IPS DF 4.7 (cell line): ENCODE measurements around the gene ADAMTS7.
"Not testable (repeated sequence)": the region's sequence is repeated elsewhere in the genome, so short reads cannot be mapped to it uniquely, and the experiment has no call there.

ENCODE experiments used
- DNase-seq: peaks from one replicate; pipeline ENCODE4 v3.0.0-alpha.2; 2013; ENCODE audit warnings: low spot score; ENCODE audit errors: extremely low read depth

Gene ADAMTS7

GRCh38 chr15:78719819-78720450 is 91.3 kb downstream of the ADAMTS7 start:
- not testable (repeated sequence) for DNase-seq

- DNase-seq: no peak
These were observed 92.4 kb downstream of the ADAMTS7 start for GRCh38 chr15:78718837-78719236.

- no peak for DNase-seq
These were observed 93.2 kb downstream of the ADAMTS7 start for GRCh38 chr15:78717956-78718656.

DNA sequence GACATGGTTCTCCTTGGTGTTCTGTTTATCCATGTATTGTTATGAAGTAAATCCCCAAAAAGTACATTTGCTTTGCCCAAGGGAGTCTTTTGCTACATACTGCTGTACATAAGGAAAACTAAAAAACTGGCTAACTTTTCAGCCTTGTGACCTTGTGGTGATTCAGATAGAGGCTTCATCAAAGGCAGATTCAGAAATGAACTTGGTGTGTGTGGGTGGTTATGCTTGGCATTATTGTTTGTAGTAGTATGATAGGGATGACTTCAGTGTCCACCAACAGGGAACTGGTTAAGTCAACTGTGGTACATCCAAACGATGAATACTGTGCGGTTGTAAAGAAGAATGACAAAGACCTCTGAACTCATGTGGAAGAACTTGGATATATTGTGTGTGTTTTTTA is 94.6 kb downstream of the ADAMTS7 start:
- no peak for DNase-seq

- DNase-seq: no peak
These were observed 95.3 kb downstream of the ADAMTS7 start for GRCh38 chr15:78715930-78716329.

DNA sequence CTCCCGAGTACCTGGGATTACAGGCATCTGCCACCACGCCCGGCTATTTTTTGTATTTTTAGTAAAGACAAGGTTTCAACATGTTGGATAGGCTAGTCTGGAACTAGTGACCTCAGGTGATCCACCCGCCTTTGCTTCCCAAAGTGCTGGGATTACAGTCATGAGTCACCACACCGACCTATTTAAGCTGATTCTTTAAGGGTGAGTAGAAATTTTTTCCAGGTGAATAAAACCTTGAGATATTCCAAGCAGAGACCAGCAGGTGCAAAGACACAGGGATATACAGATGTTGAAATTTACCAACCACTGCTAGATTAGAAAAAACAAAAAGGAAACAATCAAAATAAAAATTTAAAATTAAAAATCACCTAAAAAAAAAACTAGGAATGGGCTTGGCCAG is 95.8 kb downstream of the ADAMTS7 start:
- no peak for DNase-seq

- DNase-seq: no peak
These were observed 96.4 kb downstream of the ADAMTS7 start for GRCh38 chr15:78714890-78715289.

- DNase-seq: no peak
These were observed 98.3 kb downstream of the ADAMTS7 start for GRCh38 chr15:78712797-78713515.

DNA sequence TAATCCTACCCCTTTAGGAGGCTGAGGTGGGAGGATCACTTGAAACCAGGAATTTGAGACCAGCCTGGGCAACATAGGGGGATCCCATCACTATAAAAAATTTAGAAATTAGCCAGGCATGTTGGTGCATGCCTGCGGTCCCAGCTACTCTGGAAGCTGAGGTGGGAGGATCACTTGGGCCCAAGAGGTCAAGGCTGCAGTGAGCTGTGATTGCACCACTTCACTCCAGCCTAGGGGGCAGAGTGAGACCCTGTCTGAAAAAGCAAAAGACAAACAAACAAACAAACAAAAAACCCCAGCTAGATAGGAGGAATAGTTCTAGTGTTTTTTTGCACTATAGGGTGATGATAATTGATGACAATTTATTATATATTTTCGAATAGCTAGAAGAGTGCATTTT is 99.6 kb downstream of the ADAMTS7 start:
- DNase-seq: no peak

DNA sequence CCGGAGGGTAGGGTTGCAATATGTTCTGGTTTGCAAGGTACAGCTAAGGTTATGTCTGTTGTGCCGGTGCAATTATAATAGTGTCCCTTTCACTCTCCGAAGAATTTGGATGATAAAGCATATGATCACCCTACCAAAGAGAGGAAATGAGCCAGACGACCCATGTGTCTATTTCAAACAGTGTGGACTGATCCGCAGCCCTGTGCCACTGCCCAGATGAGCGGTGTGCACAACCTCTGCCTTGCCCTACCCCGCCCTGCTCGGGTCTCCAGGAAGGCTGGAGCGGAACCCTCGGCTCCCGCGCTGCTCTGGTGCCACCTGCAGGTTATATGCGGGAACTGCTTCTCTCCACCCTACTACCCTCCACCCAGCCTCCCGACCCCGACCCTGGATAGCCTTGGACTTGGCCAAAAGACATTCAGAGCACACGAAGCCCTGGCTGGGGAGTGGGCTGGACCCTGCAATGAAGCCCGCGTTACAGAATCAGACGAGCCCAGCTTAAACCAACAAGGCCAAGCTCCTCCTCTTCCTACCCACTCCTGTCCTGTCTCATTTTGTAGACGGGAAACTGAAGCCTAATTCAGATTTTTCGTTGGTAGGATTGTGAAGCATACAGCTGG is 101.9 kb downstream of the ADAMTS7 start:
- DNase-seq: no peak
